HEK293T (cell line): ENCODE data around the gene ACP1.

Experiments
- ARNT ChIP-seq: fragments of 450-650 bp; IDR thresholded peaks from 2 replicates; pipeline ENCODE4 v1.6.1; 2017; ENCODE audit warnings: mild to moderate bottlenecking
- BHLHE40 ChIP-seq: fragments of 450-650 bp; IDR thresholded peaks from 2 replicates; pipeline ENCODE4 v1.6.1; 2016; ENCODE audit warnings: mild to moderate bottlenecking, moderate library complexity, borderline replicate concordance
- CTBP1 ChIP-seq: fragments of 450-650 bp; IDR thresholded peaks from 2 replicates; pipeline ENCODE4 v1.6.1; 2016; ENCODE audit warnings: borderline replicate concordance
- ELF4 ChIP-seq: fragments of 450-650 bp; IDR thresholded peaks from 2 replicates; pipeline ENCODE4 v1.6.1; 2017; ENCODE audit warnings: antibody characterized with exemption
- FOXA1 ChIP-seq: fragments of 450-650 bp; IDR thresholded peaks from 2 replicates; pipeline ENCODE4 v1.6.1; 2016; ENCODE audit warnings: mild to moderate bottlenecking
- FOXK2 ChIP-seq: fragments of 450-650 bp; IDR thresholded peaks from 2 replicates; pipeline ENCODE4 v1.6.1; 2016; ENCODE audit warnings: mild to moderate bottlenecking
- FOXM1 ChIP-seq: fragments of 450-650 bp; IDR thresholded peaks from 2 replicates; pipeline ENCODE4 v1.6.1; 2017; ENCODE audit warnings: mild to moderate bottlenecking, borderline replicate concordance
- HDGF ChIP-seq: fragments of 450-650 bp; IDR thresholded peaks from 2 replicates; pipeline ENCODE4 v1.6.1; 2017; ENCODE audit warnings: antibody characterized with exemption, borderline replicate concordance
- L3MBTL2 ChIP-seq: fragments of 450-650 bp; conservative IDR thresholded peaks from 2 replicates; pipeline ENCODE4 v1.6.1; 2016; ENCODE audit warnings: mild to moderate bottlenecking
- NFRKB ChIP-seq: fragments of 450-650 bp; IDR thresholded peaks from 2 replicates; pipeline ENCODE4 v1.6.1; 2016; ENCODE audit warnings: mild to moderate bottlenecking, moderate library complexity
- SUZ12 ChIP-seq: fragments of 450-650 bp; IDR thresholded peaks from 2 replicates; pipeline ENCODE4 v1.6.1; 2016; ENCODE audit warnings: mild to moderate bottlenecking
- TARDBP ChIP-seq: fragments of 450-650 bp; IDR thresholded peaks from 2 replicates; pipeline ENCODE4 v1.6.1; 2016
- ZNF384 ChIP-seq: fragments of 450-650 bp; IDR thresholded peaks from 2 replicates; pipeline ENCODE4 v1.6.1; 2016
- TF ChIP-seq, protein P1 (sequence below): fragments of 450-650 bp; IDR thresholded peaks from 2 replicates; pipeline ENCODE4 v1.6.1; 2016

DNA sequence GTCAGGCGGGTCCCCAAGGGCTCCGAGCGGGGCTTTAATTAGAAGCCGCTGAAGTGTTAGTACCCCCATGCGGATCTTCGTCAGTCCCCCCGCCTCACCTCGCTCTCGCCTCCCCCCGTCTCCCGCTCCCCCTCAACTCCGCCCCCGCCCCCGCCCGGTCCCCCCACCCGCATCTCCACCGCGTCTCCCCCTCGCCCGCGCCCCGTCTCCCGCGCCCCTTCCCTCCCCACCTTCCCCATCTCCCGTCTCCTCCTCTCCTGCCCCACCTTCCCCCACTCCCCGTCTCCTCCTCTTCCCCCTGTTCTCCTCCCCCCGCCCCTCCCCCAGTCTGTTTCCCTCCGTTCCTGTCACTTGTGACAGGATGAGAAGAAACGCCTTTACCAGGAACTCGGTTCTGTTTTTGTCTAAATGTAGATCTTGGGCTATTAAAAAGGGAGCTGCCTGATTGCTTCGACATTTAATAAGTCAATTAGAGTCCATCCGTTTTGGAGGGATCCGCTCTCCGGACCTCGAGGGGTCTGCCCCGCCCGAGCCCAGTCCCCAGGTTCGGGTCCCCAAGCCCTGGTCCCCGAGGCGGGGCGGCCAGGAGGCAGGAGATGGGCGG is 24.1 kb downstream of the ACP1 start:
- TF ChIP-seq ELF4 = no peak
- no peak for TF ChIP-seq FOXK2
- TF ChIP-seq NFRKB = no peak
- TF ChIP-seq ZNF384 = no peak
- TF ChIP-seq CTBP1 = no peak
- TF ChIP-seq, protein P1, sequence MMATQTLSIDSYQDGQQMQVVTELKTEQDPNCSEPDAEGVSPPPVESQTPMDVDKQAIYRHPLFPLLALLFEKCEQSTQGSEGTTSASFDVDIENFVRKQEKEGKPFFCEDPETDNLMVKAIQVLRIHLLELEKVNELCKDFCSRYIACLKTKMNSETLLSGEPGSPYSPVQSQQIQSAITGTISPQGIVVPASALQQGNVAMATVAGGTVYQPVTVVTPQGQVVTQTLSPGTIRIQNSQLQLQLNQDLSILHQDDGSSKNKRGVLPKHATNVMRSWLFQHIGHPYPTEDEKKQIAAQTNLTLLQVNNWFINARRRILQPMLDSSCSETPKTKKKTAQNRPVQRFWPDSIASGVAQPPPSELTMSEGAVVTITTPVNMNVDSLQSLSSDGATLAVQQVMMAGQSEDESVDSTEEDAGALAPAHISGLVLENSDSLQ = no peak
- no peak for TF ChIP-seq SUZ12
- no peak for TF ChIP-seq FOXM1
- TF ChIP-seq BHLHE40 = no peak
- TF ChIP-seq L3MBTL2 = no peak
- no peak for TF ChIP-seq TARDBP
- no peak for TF ChIP-seq HDGF
- no peak for TF ChIP-seq ARNT
- TF ChIP-seq FOXA1 = no peak
